Glomerular endothelial cell (primary cell): ENCODE measurements around the gene CCKAR. TPM values are rescaled to one million over a fixed set of nuclear protein-coding genes. Genes with fewer than 3 reads are reported as not detected.
"Not testable (repeated sequence)": the region's sequence is repeated elsewhere in the genome, so short reads cannot be mapped to it uniquely, and the experiment has no call there.

Experiments
- DNase-seq: peaks from one replicate; pipeline ENCODE4 v3.0.0-alpha.2; 2011; ENCODE audit warnings: low read depth, low spot score; ENCODE audit errors: extremely low read depth
- total RNA-seq: library from RNA; depleted of rRNA; stranded (reverse); fragments of >200 nt; gene quantifications from 2 replicates; pipeline ENCODE4 v1.2.3, GENCODE V29; 2015

CCKAR gene, protein sequence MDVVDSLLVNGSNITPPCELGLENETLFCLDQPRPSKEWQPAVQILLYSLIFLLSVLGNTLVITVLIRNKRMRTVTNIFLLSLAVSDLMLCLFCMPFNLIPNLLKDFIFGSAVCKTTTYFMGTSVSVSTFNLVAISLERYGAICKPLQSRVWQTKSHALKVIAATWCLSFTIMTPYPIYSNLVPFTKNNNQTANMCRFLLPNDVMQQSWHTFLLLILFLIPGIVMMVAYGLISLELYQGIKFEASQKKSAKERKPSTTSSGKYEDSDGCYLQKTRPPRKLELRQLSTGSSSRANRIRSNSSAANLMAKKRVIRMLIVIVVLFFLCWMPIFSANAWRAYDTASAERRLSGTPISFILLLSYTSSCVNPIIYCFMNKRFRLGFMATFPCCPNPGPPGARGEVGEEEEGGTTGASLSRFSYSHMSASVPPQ
- total RNA-seq, result not detected in 2 replicates

DNA sequence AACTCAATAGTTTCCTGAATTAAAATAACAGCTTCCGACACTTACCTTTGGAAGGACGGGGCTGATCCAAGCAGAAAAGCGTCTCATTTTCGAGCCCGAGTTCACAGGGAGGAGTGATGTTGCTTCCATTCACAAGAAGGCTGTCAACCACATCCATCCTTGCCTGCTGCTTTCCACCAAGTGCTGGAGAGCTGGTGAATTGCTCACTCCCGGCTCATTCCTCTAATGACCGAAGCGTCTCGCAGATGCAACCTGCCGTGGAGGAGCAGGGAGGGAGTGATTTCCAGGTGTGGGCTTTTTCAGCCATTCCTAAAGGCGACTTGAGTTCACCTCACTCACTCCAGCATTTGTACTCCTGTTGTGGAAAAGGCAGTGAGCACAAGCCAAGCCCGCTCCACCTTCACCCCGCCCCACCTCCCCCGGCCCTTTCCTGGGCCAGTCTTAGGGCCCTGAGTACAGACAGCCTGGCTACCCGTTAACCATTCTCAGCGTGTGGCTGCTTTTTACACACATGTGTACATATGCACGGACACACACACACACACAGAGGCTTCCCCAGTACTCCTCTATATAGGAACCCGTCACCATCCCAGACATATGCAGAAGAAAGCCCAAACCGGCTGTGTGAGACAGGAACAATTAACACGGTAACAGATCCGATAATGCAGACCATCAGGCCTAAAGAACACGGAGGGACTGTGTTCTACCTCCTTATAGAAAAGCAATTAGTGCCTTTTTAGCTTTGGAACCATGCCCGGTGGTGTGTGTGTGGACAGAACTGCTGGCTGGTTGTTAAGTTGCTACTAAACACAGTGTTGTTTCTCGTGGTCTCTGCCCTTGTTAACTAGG, at the start of gene CCKAR:
Gene CCKAR, minus strand, starts transcription at position 374 of the 849 bp plus-strand sequence. Its CDS starts 217 bp downstream, at position 157.
- no peak for DNase-seq

DNA sequence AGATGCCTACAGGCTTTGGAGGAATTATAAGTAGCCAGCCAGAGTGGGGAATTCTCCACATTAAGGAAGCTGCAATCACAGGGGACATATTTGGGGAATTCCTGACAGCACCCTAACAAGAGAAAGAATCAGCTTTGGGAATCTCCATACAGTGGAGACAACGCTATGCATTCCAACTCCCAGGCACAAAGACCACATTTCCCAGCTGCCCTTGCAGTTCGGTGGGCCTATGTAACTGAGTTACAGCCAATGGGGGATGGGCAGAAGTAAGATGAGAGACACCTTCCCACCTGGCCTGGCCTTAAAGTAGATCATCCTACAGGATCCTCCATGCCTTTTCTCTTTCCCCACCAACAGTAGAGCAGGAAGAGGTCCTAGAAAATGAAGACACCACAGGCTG, 43.4 kb upstream of the CCKAR start:
- DNase-seq, result no peak

DNA sequence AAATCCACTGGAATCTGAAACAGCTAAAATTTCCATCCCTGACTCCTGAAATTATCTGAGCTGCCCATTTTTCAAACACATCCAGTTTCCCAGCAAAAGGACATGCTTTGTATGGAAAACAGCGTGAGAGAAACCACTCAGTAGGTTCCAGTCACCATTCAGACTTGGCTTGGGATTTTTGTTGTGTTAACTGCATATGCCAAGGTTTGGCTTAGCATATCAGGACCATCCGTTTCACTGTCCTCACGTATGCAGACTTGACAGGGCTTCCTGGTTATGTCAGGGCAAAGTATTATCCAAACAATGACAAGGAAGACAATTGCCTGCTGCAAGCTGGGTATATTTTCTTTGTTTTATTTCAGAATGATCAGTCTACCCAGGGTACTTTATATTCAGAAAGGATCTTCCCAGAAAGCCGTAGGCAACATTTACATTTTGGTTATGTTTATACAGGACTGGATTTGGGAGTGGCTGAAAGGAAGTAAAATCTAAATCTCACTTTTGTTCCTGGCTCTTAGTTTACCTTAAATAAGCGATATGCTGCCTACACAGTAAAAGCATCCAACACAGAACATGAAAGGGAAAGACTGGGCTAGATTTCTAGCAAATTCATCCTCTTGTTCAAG, 41.3 kb upstream of the CCKAR start:
- no peak for DNase-seq

DNA sequence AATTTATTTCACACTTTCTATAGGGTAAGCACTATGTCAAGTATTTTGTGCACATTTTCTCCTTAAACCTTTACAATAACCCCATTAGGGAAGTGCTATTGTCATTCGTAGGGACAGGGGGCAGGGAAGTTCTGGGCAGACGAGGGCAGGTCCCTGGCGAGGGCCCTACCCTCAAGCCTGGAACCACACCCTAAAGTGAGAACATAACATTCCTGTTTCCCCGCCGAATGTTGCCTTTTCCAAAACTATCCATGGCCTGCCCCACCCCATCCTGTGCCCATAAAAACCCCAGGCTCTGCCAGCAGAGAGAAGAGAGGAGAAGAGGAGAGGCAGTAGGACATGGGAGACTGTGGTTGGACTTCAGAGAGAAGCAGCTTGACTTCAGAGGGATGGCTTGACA, 39.8 kb upstream of the CCKAR start:
- DNase-seq, result no peak

DNA sequence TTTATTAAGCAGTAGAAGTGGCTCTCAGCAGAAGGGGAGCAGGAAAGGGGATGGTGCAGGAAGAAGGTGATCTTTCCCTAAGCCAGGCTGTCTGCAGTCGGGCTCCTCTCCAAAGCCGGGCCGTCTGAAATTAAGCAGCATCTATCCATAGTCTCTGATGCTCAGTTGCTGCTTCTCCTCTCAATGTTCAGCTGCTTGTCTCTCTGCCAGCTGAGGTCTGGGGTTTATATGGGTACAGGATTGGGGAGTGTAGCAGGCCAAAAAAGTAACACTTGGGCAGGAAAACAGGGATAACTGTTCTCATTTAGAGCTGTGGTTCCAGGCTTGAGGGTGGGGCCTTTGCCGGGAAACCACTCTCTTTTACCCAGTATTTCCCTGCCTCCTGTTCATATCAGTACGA, 39.2 kb upstream of the CCKAR start:
- no peak for DNase-seq

DNA sequence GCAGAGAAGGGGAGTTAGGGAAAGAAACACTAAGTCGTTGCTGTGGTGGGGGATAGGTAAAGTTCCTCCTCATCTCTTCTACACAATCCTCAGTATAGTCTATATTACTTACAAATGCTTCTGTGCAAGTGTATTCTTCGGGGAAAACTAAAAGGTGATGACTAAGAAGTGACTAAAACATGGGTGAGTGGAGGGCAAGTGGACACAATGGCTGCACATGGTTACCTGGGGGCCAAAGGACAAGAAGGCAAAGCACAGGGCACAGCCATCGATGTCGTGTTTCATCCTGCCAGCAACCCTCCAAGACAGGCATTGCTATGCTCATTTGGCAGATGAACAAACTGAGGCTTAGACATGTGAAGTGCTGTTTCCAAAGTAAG, 35.5 kb upstream of the CCKAR start:
- no peak for DNase-seq

DNA sequence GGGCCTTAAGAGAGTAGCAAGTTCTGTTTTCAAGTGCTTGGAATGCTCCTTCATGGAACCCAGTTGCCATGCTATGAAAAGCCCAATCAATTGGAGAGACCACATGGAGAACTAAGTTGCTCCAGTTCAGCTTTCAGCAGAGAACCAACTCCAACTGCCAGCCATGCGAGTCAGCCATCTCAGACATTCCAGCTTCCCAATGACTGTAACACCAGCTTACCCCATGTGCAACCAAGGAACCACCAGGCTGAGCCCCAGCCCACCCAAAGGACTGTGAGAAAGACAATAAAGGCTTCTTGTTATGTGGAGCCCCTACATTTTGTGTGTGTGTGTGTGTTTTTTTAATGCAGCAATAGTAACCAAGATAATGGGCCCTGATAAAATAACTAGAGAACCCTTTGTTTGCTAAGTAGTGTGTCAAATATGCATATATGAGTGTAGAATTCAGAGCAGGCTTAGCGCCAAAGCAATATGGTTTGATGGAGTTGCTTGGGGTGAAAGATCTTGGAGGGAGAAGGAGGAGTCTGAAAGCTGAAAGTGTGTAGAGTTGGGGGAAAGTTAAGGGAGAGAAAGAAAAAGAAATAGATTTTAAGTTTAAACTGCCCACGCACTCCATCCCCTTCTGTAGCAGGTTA, 35.0 kb upstream of the CCKAR start:
- DNase-seq, result no peak

DNA sequence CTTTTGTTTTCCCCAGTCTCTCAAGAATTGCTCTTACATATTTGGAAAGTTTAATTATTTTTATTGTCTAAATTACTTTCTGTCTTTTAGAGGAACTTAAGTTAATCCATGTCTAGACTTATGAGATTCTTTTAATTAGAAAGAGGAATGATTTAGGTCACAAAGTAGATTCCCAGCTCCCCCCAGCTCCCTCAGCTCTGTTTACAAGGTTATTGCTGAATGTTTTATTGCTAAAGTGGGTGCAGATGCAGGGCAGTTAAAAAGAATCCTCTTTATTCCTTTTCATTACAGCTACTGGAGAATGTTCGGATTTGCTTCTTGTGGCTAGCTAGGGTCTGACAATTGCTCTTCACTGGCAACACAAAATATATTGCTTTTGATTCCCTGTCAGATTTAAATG, 33.7 kb upstream of the CCKAR start:
- DNase-seq, result no peak

DNA sequence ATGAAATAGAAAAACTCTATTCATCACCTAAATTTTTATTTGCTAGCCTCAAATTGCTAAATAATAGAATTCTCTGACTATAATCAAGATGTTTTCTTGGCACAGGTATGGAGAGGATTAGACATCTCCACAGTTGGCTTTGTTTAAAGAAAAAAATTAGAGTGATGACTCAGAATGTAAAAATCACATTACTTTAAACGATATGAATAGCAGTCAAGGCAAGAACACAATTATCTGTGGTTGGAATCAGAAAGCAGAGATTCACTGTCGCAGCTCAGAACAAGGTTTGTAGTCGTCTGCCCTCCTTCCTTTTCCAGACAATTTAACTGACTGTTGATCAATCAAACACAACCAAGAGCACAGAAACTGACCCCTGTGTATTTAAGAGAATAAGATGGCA, 32.2 kb upstream of the CCKAR start:
- DNase-seq, result no peak

DNA sequence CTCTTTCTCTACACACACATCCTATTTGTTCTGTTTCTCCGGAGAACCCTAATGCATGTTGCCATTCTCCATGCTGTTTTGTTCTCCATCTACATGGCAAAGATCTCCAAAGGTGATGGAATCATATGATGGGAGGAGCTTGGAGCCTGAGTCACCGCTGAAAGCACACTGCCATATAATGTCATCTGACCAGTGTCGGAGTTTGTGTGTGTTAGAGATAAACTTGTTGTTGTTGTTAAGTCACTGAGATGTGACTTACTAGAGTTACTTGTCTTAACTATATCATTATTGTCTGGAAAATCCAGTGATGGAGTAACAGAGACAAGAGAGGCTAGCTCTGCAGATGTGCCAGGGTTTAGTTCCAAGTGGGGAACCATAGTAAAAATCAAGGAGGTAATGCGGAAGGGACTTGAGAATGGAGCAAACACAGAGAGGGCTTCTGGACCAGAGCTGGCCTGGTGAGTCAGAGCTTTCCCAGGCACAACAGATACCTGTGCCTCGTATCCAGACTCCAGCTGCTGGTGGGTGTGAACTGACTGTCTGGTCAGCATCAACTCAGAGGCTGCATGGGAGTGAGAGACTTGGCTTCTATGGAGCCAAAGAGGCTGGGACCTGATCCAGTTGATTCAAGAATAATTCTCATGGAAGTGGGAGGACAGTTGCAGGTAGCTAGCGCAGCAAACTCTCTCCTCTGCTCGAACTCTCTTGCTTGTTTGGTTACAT, 30.6 kb upstream of the CCKAR start:
- DNase-seq, result no peak

DNA sequence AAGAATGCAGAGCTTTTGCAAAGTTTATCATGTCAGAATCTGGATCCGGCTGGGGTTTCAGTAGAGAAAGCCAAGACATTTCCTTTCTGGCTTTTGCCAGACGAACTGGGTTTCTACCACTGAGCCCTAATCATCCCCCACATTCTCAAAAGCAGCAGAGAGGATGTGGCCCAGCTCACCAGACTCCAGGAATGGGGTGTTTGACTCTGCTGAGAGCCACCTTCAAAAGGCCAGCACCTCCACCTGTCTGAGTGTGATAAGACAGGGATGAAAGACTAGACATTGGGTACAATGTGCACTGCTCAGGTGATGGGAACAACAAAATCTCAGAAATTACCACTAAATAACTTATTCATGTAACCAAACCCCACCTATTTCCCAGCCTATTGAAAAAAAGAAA, 25.7 kb upstream of the CCKAR start:
- DNase-seq, result no peak

DNA sequence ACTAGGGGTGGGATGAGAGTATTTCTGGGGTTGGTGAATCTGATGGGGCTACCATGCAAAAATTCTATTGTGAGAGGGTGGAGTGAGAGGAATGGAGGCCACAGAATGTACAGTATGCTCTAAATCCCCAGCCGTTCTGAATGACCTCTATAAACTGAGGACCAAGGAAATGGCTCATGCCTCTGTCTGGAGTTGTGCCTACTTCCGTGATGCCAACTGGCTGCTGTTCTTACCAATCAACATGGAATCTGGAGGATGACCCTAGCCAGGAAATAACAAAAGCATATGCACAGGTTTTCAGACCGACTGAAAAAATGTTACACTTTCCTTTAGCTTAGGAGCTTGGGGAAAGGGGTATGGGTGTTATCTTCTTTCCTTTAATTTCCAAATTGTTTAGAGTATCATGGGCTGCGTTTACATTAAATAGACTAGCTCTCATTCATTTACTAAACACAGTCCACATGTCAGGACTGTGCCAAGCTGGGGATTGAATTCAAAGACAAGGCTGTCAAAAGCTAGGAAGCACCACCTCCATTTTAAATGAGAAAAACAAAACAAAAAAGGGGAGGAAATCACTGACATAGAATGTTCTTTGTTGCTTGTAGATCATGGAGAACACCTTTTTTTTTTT, 20.2 kb upstream of the CCKAR start:
- DNase-seq, result no peak

DNA sequence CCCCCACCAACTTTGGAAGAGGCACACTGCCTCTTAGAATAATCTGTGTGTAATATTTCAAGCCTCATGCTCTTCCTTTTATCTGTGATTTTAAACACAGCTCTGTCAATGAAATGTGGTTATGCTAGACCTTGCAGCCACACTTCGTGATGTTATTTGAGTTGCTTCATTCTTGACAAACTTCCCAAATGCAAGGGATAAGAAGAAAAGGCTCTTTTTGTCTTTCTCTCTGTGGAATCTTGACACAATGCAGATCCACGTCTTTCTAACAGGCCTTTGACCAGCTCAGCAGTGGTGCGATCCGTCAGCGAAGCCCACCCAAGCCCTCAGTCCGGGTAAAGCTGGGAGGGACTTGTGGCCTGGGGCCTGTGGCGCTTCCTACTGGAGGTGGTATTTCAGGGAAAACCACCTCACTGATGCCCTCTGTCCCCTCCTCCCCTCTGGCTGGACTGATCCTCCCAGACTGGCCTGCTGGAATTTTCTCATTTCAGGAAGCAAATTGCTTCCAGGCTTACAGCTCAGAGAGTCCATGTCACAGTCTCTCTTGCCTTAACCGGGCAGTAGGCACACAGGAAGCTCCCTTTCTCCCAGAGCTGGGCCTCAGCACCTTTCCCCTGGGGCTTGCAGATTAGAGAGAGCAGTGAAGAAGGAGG, 19.5 kb upstream of the CCKAR start:
- DNase-seq, result no peak

DNA sequence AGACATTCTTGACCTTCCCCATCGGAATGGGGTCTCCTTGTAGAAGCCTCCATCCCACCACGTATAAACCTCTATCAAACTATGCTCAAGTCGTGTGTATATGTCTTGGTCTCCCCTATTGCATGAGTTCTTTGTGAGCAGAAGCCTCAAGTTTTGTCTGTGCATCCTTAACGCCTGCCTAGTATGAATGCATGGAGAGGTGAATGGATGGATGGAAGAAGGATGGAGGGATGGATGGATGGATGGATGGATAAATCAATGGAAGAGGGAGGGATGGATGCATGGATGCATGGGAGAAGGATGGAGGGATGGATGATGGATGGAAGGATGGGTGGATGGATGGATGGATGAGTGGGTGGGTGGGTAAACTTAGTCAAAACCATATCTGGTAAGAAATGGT, 17.0 kb upstream of the CCKAR start:
- DNase-seq, result no peak

DNA sequence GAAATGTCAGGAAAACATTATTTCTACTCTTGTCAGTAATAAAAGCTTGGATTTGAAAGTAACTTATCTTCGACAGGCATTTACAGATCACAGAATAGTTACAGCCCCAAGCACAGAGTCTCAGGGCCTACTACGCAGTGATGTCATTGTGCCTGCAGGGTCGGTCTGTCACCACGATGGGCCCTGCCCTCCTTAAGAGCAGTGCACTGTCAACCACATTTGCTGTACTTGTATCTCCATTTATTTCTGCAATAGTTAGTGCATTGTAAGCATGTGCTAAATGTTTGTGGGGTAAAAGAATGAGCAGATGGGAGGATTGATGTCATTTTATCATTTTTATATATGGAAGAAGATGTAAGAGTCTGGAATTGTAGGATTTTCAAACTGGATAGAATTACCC, 13.6 kb upstream of the CCKAR start:
- no peak for DNase-seq

DNA sequence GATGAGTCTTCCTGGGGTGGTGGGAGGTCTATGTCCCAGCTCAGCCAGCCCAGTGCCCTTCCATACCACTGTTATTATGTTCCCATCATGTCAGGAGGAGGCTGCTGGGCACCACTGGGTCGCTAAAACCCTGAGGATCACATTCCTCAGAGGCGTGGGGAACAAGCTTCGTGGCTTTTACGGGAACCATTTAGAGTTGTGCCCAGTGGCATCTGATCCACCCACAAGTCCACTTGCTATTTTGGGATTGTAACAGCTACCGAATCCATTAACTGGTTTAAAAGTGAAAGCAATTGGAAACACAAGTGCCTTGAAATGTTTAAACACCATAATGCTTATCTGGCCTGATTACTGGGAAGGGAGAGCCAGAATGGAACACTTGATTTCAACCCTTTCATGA, 13.1 kb upstream of the CCKAR start:
- DNase-seq, result no peak

DNA sequence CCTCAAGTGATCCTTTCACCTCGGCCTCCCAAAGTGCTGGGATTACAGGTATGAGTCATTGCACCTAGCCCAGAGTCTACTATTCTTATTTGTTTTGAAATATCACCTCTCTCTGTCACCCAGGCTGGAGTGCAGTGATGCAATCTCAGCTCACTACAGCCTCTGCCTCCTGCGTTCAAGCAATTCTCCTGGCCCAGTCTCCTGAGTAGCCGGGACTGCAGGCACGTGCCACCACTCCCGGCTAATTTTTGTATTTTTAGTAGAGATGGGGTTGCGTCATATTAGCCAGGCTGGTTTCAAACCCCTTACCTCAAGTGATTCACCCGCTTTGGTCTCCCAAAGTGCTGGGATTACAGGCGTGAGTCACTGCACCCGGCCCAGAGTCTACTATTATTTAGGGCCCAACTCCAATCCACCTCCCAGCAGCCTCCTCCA, 10.3 kb upstream of the CCKAR start:
- not testable (repeated sequence) for DNase-seq

DNA sequence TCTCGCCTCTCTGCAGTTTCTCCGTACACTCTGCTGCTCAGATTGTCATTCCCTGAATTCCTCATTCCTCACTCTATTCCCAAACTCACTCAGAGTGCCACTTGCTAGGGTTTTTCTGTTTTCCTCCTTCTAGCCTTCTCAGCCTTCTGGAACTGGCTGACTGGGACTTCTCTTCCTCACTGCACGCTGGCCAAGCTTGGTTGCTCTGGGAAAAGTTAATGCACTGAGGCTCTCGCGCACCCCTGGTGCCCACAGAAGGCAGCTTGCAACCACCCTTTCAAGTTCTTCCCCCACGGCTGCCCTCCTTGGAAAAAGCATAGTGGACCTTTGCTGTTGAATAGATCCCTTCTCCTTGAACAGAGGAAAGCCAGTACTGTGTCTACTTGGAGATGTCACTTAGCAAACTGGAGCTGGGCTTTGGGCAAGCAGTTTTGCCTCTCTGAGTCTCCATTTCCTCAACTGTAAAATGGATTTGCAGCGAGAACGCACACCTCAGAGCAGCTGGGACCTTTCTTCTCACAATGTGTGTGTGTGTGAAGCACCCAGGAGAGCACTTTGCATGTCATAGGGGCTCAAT, 6.0 kb upstream of the CCKAR start:
- no peak for DNase-seq

DNA sequence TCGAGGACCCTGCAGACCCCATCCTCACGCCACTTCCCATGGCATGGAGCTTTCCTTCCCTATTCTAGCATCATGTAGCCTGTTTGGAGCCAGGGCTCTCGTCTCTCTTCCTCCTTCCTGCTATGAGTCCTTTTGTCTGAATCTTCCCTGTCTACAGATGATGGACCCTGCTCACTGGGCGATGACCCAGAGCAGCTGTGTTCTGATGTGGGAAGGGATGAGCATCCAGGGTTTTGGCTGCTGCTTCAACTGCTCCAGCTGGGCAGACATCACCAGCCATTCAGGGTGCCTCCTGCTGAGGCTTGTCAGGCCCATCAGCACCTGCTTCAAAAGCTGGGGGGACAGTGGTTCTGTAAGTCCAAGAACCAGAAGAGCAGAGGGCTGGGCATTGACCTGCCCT, 3.2 kb upstream of the CCKAR start:
- no peak for DNase-seq
